Measurements from ENCODE around the gene YPEL4. TPM values are rescaled to one million over a fixed set of nuclear protein-coding genes. Genes with fewer than 3 reads are reported as not detected.

Gene YPEL4
- total and polyA plus RNA-seq, 12 donors, result 0.18 to 15.7 (median 1.8) TPM

- no peak for TF ChIP-seq POLR2A (IDR thresholded peaks at IDR 0.05)
- no peak for TF ChIP-seq CTCF (IDR thresholded peaks at IDR 0.05)
- Histone ChIP-seq H3K9me3 (replicated peaks in 1 of 3) (no peaks in the 10 kb centered on the region), H3K27me3 (no peaks in the 10 kb centered on the region), H3K36me3 (replicated peaks in 1 of 2) (peaks cover 0 to 34% of the 10 kb centered on the region in 2 donors), H3K27ac (no peak overlapping the region), H3K4me1 (replicated peaks in 1 of 2) (peaks cover 4 to 18% of the 10 kb centered on the region in 2 donors), H3K4me3 (no peak overlapping the region)
- 47 to 68% (median 61%) methylated on average over 4 of the region's 4 CpGs for WGBS, 4 donors
- peak in 1 of 7 donors; percentile 32 for DNase-seq
- intact Hi-C loops (cut with DNase I), result no loop called here
Observed at GRCh38 chr11:57662893-57663292, 13.2 kb upstream of the YPEL4 start.

GRCh38 chr11:57659669-57660068 lies 10.0 kb upstream of the YPEL4 start:
- Histone ChIP-seq H3K4me1 (replicated peaks in 1 of 2) (peaks cover 8 to 15% of the 10 kb centered on the region in 2 donors), H3K9me3 (replicated peaks in 1 of 3) (no peaks in the 10 kb centered on the region), H3K4me3 (no peak overlapping the region), H3K27ac (no peak overlapping the region), H3K27me3 (no peaks in the 10 kb centered on the region), H3K36me3 (replicated peaks in 1 of 2) (peaks cover 0 to 34% of the 10 kb centered on the region in 2 donors)
- intact Hi-C loops (cut with DNase I), result no loop called here
- TF ChIP-seq CTCF (IDR thresholded peaks at IDR 0.05), result no peak
- no peak for TF ChIP-seq POLR2A (IDR thresholded peaks at IDR 0.05)
- DNase-seq, result no peak
- WGBS, 4 donors, result 91 to 94% (median 92%) methylated on average over 14 of the region's 14 CpGs

- H3K4me1 ChIP-seq (replicated peaks in 1 of 2), result peaks cover 8 to 19% of the 10 kb centered on the region in 2 donors
- 0% methylated on average over 8 of the region's 8 CpGs for WGBS, 4 donors
- intact Hi-C loops (cut with DNase I), result no loop called here
- H3K9me3 ChIP-seq (replicated peaks in 1 of 3), result no peaks in the 10 kb centered on the region
- peak overlapping the region in 2 of 5 donors; percentile 60 to 89 for H3K27ac ChIP-seq
- peak overlapping the region in 3 of 4 donors; percentile 44 to 77 (median 73) for H3K4me3 ChIP-seq
- no peak for TF ChIP-seq CTCF (IDR thresholded peaks at IDR 0.05)
- TF ChIP-seq POLR2A (IDR thresholded peaks at IDR 0.05), result no peak
- H3K36me3 ChIP-seq (replicated peaks in 1 of 2), result peaks cover 0 to 34% of the 10 kb centered on the region in 2 donors
- no peaks in the 10 kb centered on the region for H3K27me3 ChIP-seq
- no peak for DNase-seq
Observed at GRCh38 chr11:57658023-57658361, 8.3 kb upstream of the YPEL4 start.

- intact Hi-C loops (cut with DNase I), result no loop called here
- peak within 1 kb of the TSS; percentile 41 to 89 (median 77) for H3K27ac ChIP-seq
- H3K4me1 ChIP-seq (replicated peaks in 1 of 2), result peaks cover 8 to 19% of the 10 kb centered on the region in 2 donors
- H3K27me3 ChIP-seq, result no peaks in the 10 kb centered on the region
- H3K4me3 ChIP-seq, result peak within 1 kb of the TSS in 3 of 4 donors; percentile 44 to 77 (median 73)
- peak; percentile 67 to 86 for TF ChIP-seq POLR2A (IDR thresholded peaks at IDR 0.05)
- no peak for TF ChIP-seq CTCF (IDR thresholded peaks at IDR 0.05)
- peaks cover 0 to 32% of the 10 kb centered on the region in 2 donors for H3K36me3 ChIP-seq (replicated peaks in 1 of 2)
- DNase-seq, result peak; percentile 99 to 100 (median 99)
- H3K9me3 ChIP-seq (replicated peaks in 1 of 3), result no peaks in the 10 kb centered on the region
- 1 to 5% (median 1%) methylated on average over 4 to 45 of the region's 45 CpGs for whole genome bisulfite sequencing, 4 donors
Observed at GRCh38 chr11:57657194-57658022, 7.7 kb upstream of the YPEL4 start, which contains the start of gene CLP1. TSS of gene CLP1 (plus strand) at chr11:57657762. CDS start at chr11:57659477, 1,715 bp downstream.
